ENCODE results near the gene RAB11FIP2. TPM values are rescaled to one million over a fixed set of nuclear protein-coding genes. Genes with fewer than 3 reads are reported as not detected.

The RAB11FIP2 gene
- total RNA-seq, 1 experiment from 2014 or later, result 4.4 TPM

- Histone ChIP-seq H3K27ac (ENCODE audit: low read length) (no peak overlapping the region), H3K9ac (ENCODE audit: low read length) (no peak overlapping the region), H3K79me2 (ENCODE audit: low read length) (no peaks in the 10 kb centered on the region), H3K36me3 (ENCODE audit: low read depth, low read length) (no peaks in the 10 kb centered on the region), H3K9me3 (ENCODE audit: low read length) (no peaks in the 10 kb centered on the region), H3K4me2 (ENCODE audit: low read length) (no peak overlapping the region), H3K27me3 (ENCODE audit: low read length) (no peaks in the 10 kb centered on the region), H3K4me3 (ENCODE audit: low read length) (no peak overlapping the region), H2AFZ (ENCODE audit: low read length) (no peak overlapping the region), H3K4me1 (ENCODE audit: insufficient read depth, low read length) (no peaks in the 10 kb centered on the region), H3F3A (ENCODE audit: low read length, unreplicated experiment) (no peaks in the 10 kb centered on the region), H4K20me1 (ENCODE audit: low read length) (no peaks in the 10 kb centered on the region), H3K9me2 (replicated peaks; ENCODE audit: low read length) (no peaks in the 10 kb centered on the region)
- CTCF ChIA-PET, result no interaction called here
- ATAC-seq, result no peak
- TF ChIP-seq EZH2phosphoT487 (IDR thresholded peaks at IDR 0.05; ENCODE audit: borderline replicate concordance, low read length) (no peak), EZH2 (IDR thresholded peaks at IDR 0.05; ENCODE audit: low read length, unreplicated experiment) (no peak)
- TF ChIP-seq, protein P1, sequence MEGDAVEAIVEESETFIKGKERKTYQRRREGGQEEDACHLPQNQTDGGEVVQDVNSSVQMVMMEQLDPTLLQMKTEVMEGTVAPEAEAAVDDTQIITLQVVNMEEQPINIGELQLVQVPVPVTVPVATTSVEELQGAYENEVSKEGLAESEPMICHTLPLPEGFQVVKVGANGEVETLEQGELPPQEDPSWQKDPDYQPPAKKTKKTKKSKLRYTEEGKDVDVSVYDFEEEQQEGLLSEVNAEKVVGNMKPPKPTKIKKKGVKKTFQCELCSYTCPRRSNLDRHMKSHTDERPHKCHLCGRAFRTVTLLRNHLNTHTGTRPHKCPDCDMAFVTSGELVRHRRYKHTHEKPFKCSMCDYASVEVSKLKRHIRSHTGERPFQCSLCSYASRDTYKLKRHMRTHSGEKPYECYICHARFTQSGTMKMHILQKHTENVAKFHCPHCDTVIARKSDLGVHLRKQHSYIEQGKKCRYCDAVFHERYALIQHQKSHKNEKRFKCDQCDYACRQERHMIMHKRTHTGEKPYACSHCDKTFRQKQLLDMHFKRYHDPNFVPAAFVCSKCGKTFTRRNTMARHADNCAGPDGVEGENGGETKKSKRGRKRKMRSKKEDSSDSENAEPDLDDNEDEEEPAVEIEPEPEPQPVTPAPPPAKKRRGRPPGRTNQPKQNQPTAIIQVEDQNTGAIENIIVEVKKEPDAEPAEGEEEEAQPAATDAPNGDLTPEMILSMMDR (conservative IDR thresholded peaks at IDR 0.05; ENCODE audit: low read depth, low read length), result no peak
- POLR2A ChIA-PET (ENCODE audit: unreplicated experiment), result no interaction called here
- intact Hi-C loops (cut with micrococcal nuclease), result no loop called here
- BruUV-seq (replicated peaks), result no TSS peak
- no peak for DNase-seq
Observed at GRCh38 chr10:117988814-117989213, 57.9 kb downstream of the RAB11FIP2 start.

- peak; percentile 29 for DNase-seq
- no peaks in the 10 kb centered on the region for H3K27me3 ChIP-seq (ENCODE audit: low read length)
- no peaks in the 10 kb centered on the region for H3K4me1 ChIP-seq (ENCODE audit: insufficient read depth, low read length)
- no peak overlapping the region for H3K9ac ChIP-seq (ENCODE audit: low read length)
- ChIA-PET CTCF (no interaction called here), POLR2A (ENCODE audit: unreplicated experiment) (no interaction called here)
- TF ChIP-seq, protein P1 (conservative IDR thresholded peaks at IDR 0.05; ENCODE audit: low read depth, low read length), result no peak
- TF ChIP-seq EZH2phosphoT487 (IDR thresholded peaks at IDR 0.05; ENCODE audit: borderline replicate concordance, low read length) (no peak), EZH2 (IDR thresholded peaks at IDR 0.05; ENCODE audit: low read length, unreplicated experiment) (no peak)
- H3K79me2 ChIP-seq (ENCODE audit: low read length), result no peaks in the 10 kb centered on the region
- H4K20me1 ChIP-seq (ENCODE audit: low read length), result no peaks in the 10 kb centered on the region
- no peak overlapping the region for H2AFZ ChIP-seq (ENCODE audit: low read length)
- intact Hi-C loops (cut with micrococcal nuclease), result no loop called here
- peak; percentile 67 for ATAC-seq
- H3K9me2 ChIP-seq (replicated peaks; ENCODE audit: low read length), result no peaks in the 10 kb centered on the region
- no peaks in the 10 kb centered on the region for H3K36me3 ChIP-seq (ENCODE audit: low read depth, low read length)
- H3K4me2 ChIP-seq (ENCODE audit: low read length), result no peak overlapping the region
- BruUV-seq (replicated peaks), result no TSS peak
- peak overlapping the region; percentile 12; the same call in 1 of the 2 replicates for H3K27ac ChIP-seq (ENCODE audit: low read length)
- H3K4me3 ChIP-seq (ENCODE audit: low read length), result no peak overlapping the region
- H3F3A ChIP-seq (ENCODE audit: low read length, unreplicated experiment), result no peaks in the 10 kb centered on the region
- no peaks in the 10 kb centered on the region for H3K9me3 ChIP-seq (ENCODE audit: low read length)
Observed at GRCh38 chr10:117987244-117987909, 59.4 kb downstream of the RAB11FIP2 start.

GRCh38 chr10:117983961-117984360, 62.8 kb downstream of the RAB11FIP2 start:
- H3K4me3 ChIP-seq (ENCODE audit: low read length), result no peak overlapping the region
- no peak overlapping the region for H3K4me2 ChIP-seq (ENCODE audit: low read length)
- ChIA-PET CTCF (no interaction called here), POLR2A (ENCODE audit: unreplicated experiment) (no interaction called here)
- no peak for ATAC-seq
- no TSS peak for BruUV-seq (replicated peaks)
- TF ChIP-seq EZH2phosphoT487 (IDR thresholded peaks at IDR 0.05; ENCODE audit: borderline replicate concordance, low read length) (no peak), EZH2 (IDR thresholded peaks at IDR 0.05; ENCODE audit: low read length, unreplicated experiment) (no peak)
- TF ChIP-seq, protein P1 (conservative IDR thresholded peaks at IDR 0.05; ENCODE audit: low read depth, low read length), result no peak
- intact Hi-C loops (cut with micrococcal nuclease), result no loop called here
- H3K9me3 ChIP-seq (ENCODE audit: low read length), result no peaks in the 10 kb centered on the region
- no peaks in the 10 kb centered on the region for H3K9me2 ChIP-seq (replicated peaks; ENCODE audit: low read length)
- no peaks in the 10 kb centered on the region for H3K27me3 ChIP-seq (ENCODE audit: low read length)
- DNase-seq, result no peak
- no peak overlapping the region for H3K9ac ChIP-seq (ENCODE audit: low read length)
- no peaks in the 10 kb centered on the region for H3F3A ChIP-seq (ENCODE audit: low read length, unreplicated experiment)
- peaks cover 20% of the 10 kb centered on the region for H3K4me1 ChIP-seq (ENCODE audit: insufficient read depth, low read length)
- H3K36me3 ChIP-seq (ENCODE audit: low read depth, low read length), result no peaks in the 10 kb centered on the region
- no peaks in the 10 kb centered on the region for H4K20me1 ChIP-seq (ENCODE audit: low read length)
- H3K27ac ChIP-seq (ENCODE audit: low read length), result no peak overlapping the region
- H3K79me2 ChIP-seq (ENCODE audit: low read length), result no peaks in the 10 kb centered on the region
- H2AFZ ChIP-seq (ENCODE audit: low read length), result no peak overlapping the region
